NCI-H1048 (cell line): Measurements from ENCODE around the gene RTCB.

Experiments used
- DNase-seq: peaks from one replicate; lab custom pipeline; 2025; lab: John Stamatoyannopoulos, UW

RTCB gene

GRCh38 chr22:32339190-32340012 is 72.6 kb downstream of the RTCB start:
- no peak for DNase-seq

GRCh38 chr22:32338757-32339156 is 73.3 kb downstream of the RTCB start:
- DNase-seq: no peak
